NCI-H345 (cell line): ENCODE measurements around the gene HID1.
"Not testable (repeated sequence)": the region's sequence is repeated elsewhere in the genome, so short reads cannot be mapped to it uniquely, and the experiment has no call there.

Source experiments
- DNase-seq: peaks from one replicate; lab custom pipeline; 2025; lab: John Stamatoyannopoulos, UW

Gene HID1

GRCh38 chr17:74970395-74970794, 2.2 kb downstream of the HID1 start:
- DNase-seq: no peak

GRCh38 chr17:74969501-74969900, 3.1 kb downstream of the HID1 start:
- DNase-seq: not testable (repeated sequence)

GRCh38 chr17:74968361-74968780, 4.2 kb downstream of the HID1 start:
- no peak for DNase-seq

- no peak for DNase-seq
These were observed 7.5 kb downstream of the HID1 start for GRCh38 chr17:74964988-74965622.

- no peak for DNase-seq
These were observed 8.3 kb downstream of the HID1 start for GRCh38 chr17:74964246-74964761.

GRCh38 chr17:74963656-74964055, 8.9 kb downstream of the HID1 start:
- DNase-seq: no peak

- no peak for DNase-seq
These were observed 9.8 kb downstream of the HID1 start for GRCh38 chr17:74962622-74963394.

- peak; percentile 91 for DNase-seq
These were observed 10.8 kb downstream of the HID1 start for GRCh38 chr17:74961657-74962350.

GRCh38 chr17:74960570-74961342, 11.8 kb downstream of the HID1 start:
- DNase-seq: no peak

- DNase-seq: no peak
These were observed 12.6 kb downstream of the HID1 start for GRCh38 chr17:74959826-74960515.

GRCh38 chr17:74957935-74958740, 14.4 kb downstream of the HID1 start:
- peak; percentile 70 for DNase-seq

- DNase-seq: no peak
These were observed 16.5 kb downstream of the HID1 start for GRCh38 chr17:74956093-74956492.

GRCh38 chr17:74954665-74955421, 17.7 kb downstream of the HID1 start:
- DNase-seq: no peak

- no peak for DNase-seq
These were observed 18.4 kb downstream of the HID1 start for GRCh38 chr17:74954115-74954514.

GRCh38 chr17:74953134-74953687, 19.3 kb downstream of the HID1 start:
- no peak for DNase-seq

- no peak for DNase-seq
These were observed 20.0 kb downstream of the HID1 start for GRCh38 chr17:74952431-74953133.

- DNase-seq: no peak
These were observed 20.7 kb downstream of the HID1 start for GRCh38 chr17:74951680-74952421.

GRCh38 chr17:74951065-74951464, 21.5 kb downstream of the HID1 start:
- no peak for DNase-seq
